NK-92 (cell line): ENCODE data around the gene APBB2.

ENCODE experiments used
- DNase-seq: peaks from one replicate; lab custom pipeline; 2025; ENCODE audit not compliant: unreplicated experiment; lab: John Stamatoyannopoulos, UW

Gene APBB2

DNA sequence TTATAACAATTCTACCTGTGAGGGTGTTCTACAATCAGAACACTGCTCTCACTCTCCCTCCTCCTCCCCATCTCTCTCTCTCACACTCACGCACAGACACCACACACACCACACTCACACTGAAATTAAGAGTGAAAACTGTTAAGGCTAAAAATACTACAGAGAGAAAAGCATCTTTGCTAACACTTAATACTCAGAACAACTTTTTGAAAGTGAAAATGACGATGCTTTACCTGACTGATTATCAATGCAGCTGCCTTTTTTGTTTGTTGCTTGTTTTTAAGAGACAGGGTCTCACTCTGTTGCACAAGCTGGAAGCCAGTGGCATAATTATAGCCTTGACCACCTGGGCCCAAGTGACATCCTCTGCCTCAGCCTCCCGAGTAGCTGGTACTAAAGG is 222.4 kb downstream of the APBB2 start:
- DNase-seq, result no peak

DNA sequence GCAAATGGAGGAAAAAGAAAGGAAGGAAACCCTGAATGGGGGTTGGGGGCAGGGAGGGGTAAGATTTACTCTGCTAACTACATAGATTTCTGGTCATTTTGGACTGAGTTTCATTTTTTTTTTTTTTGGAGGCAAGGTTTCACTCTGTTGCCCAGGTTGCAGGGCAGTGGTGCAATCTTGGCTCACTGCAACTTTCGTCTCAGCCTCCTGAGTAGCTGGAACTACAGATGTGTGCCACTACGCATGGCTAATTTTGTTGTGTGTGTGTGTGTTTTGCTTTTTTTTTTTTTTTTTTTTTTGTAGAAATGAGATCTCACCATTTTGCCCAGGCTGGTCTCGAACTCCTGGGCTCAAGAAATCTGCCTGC is 223.5 kb downstream of the APBB2 start:
- DNase-seq, result no peak

DNA sequence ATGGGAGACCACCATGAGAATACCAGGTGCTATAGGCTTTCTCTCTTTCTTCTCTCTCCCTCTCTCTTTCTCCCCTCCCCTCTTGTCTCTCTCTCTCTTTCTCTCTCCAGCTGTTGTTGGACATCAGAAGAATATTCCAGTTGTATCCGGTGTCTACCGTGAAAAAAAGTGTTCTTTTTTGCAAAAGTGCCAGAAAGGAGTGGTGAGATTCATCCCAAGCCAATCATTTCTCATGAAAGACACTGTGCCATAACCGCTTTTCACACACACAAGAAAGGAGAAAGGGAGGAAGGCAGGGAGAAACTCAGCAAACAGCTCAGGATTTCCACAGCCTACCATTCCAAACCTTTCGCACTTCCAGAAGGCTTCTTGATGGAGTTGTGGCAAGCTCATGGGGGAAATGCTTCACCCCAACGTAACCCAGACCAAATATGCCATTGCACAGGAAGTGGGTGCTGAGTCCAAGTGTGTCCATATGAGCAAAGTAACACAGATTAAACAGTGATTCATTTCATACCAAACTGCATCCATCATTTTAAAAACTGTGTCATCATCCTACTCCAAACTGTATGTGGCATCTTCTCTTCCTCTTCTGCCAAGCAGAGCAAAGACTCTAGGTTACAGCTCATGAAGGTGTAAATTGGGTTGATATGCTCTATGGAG is 224.0 kb downstream of the APBB2 start:
- DNase-seq, result no peak

DNA sequence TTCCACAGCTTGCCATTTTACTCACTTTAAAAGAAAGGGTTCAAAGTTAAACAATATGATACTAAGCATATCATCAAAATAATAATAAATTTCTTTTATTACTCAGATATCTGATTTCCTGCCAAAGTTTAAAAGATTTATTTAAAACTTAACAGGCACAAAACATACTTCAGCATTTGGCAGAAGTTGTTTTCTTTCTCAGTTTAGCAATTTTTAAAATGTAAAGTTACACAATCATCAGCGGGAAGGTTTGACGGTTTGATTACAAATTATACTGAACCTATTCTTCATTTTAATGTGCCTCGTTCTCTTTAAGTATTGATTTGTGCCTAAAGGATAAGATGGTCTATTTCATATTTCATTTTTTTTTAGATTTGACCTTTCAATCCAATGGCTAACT is 227.2 kb downstream of the APBB2 start:
- no peak for DNase-seq

DNA sequence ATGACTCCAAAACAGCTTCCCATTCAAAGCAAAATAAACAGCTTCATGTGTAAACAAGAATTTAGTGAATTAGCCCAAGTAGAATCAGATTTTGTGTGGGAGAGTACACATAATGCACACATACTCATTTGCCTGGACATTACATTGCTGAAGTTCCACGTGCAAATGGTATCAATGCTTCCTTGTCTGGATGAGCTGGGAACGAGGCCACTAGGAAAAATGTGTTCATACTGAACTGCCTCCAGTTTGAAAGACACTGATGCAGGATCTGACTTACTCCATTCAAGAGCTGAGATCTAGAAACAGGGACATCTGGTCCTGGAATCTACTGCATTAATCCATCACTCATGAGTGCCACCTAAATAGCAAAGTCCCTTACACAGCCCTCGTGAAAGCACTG is 228.0 kb downstream of the APBB2 start:
- DNase-seq, result no peak

DNA sequence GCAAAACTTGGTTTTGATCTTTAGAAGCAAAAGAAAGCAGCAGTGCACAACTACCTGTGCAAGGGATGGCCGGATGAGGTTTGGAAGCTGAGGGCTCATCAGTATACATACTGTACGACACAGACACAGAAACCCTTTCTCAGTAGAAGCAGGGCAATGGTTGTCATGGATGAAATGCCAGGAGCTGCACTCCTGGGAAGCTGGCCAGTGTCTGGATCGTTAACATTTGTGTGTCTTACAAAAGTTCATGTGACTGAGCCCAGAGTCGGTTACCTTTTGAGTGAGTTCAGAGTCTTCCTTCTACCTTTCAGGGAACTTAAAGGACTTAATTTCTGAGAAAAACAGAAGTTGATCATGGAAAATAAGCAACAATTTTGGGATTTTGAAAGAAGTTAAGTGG is 230.3 kb downstream of the APBB2 start:
- no peak for DNase-seq

DNA sequence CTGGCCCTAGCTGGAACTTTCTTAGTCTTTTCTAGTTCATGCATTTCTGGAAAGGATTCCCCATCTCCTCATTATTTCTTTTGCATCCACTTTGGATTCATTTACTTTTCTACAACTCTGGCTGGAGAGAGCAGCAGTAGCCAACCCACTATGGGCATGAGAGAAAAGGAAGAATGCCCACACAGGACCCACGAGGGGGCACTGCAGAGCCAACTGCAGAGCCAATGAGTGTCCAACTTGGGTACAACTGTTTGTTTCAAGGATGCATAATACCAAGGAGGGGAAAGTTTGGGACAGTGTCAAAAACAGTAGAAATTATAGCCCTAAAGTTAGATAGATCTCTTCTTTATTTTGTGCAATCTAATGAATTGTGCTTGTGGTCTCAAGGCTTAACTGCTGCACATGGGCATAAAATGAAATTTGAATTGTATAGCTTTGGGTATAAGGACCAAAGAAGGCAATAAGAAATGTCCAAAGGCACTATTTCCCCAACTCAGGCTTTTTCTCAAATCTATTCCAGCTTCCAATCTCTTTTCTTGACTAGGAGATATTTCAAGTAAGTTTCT is 233.9 kb downstream of the APBB2 start:
- no peak for DNase-seq

DNA sequence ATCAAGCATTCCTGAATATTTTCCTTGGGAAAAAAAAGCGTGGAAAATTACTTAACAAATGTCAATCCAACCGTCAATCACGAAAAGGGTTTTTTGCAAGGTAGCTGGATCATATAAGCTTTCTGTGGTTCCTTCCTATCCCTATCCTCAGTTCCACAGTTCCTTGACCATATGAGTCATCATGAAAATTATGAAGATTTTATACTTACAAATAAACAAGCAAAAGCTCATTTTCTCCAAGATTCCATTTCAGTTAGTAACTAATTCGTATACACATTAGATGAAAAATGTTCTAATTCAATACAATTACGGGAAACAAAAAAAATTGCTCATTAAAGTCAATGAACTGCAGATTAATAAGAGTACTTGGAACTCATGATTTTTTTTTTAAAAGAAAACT is 235.8 kb downstream of the APBB2 start:
- no peak for DNase-seq

DNA sequence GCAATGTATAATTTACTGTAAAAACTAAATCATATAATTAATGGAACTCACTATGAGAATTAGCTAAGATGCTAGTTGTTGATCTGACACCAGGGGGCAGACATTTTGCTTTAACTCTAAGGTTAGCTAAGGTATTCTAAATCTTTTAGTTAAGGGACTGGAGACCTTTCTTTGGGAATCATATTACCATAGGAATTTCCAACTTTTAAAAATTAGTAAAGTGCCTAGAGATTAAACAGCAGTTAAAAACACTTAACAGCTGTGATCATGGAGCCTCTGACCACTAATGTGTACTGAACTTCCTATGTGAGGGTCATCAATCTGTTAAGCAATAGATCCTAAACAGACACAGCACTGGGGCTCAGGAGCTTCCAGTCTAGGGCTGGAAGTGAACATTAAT is 238.0 kb downstream of the APBB2 start:
- DNase-seq, result no peak

DNA sequence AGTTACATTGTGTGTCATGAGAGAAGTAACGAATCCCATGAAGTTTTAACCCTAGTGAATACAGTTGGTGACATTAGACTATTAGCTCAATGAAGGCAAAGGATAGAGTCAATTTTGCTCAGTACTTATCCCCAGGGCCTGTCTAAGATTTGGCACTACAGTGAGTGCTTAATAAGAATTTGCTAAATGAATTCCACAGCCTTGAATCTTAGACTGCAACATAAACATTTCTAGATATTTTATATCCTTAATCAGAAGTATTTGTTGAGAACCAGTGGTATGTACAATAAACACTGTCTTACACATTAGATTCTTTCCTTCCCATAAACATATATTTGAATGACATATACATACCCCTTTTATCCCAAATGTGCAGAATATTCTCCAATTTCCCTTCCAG is 241.6 kb downstream of the APBB2 start:
- DNase-seq, result no peak

DNA sequence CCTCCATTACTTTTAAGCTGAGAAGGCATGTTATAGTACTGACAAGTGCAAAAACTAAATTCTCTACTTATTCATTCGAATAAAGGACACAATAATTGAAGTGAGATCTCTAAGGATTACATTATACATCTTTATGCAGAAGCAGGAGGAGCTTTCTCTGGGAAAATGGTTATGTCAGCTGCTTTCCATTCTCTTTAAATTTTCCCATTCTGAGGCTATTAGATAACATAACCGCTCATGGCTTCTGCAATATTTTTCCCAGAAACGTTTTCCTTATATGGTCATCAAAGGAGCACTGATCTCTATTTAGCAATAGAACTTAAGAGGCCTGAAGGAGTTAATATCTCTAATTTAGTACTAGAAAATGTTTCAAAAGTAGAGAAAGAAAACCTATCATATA is 243.0 kb downstream of the APBB2 start:
- DNase-seq, result no peak

DNA sequence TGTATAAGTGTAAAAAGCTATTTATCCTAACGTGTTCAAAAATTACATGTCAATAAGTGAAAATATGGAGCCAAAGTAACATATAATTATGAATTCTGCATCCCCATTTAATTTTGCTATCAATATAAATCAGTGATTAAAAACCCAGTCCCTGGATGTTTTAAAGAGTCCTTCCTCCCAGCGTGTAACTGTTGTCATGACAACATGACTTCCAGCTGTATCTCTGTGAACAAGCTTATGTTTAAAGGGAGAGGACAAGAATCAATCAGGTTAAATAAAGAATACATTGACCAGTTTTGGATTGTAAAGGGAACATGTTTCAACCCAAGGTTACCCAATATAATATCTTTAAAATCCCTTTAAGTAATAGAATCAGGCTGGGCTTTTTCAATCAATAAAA is 244.8 kb downstream of the APBB2 start:
- DNase-seq, result no peak

DNA sequence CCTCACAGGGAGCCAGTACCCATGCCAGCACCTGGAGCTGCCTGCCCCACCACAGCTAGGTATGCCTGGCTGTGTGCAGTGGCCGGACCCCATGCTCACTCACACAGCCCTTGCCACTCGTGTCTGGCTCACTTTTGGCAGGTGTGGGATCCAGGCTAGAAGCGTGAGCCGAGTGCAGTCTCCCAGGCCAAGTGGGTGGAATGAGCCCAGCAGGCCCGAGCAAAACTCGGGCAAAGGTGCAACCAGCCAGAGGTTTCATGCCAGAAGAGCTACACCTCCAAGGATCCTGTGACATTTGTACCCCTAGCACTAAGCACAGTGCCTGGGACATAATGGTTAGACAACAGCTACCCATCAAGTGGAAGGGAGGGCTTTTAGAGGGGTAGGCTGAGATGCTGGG is 246.8 kb downstream of the APBB2 start:
- DNase-seq, result no peak

DNA sequence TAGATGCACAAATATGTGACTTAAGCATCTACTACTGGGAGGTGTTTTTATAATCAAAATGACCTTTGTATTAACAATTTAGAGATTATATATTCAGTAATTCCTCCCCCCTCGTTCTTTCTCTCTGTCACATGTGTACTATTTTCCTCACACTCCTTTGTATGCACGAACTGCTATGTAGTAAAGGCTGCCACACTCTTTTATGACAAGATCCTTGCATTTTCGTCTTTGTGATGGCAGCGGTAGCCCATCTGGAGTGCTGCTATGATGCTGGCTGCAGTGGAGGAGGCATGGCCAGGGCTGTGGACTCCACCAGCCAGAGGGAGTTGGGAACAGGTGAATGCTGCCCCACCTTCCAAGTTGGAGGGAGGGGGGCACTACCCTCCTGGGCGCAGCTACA is 248.3 kb downstream of the APBB2 start:
- no peak for DNase-seq

DNA sequence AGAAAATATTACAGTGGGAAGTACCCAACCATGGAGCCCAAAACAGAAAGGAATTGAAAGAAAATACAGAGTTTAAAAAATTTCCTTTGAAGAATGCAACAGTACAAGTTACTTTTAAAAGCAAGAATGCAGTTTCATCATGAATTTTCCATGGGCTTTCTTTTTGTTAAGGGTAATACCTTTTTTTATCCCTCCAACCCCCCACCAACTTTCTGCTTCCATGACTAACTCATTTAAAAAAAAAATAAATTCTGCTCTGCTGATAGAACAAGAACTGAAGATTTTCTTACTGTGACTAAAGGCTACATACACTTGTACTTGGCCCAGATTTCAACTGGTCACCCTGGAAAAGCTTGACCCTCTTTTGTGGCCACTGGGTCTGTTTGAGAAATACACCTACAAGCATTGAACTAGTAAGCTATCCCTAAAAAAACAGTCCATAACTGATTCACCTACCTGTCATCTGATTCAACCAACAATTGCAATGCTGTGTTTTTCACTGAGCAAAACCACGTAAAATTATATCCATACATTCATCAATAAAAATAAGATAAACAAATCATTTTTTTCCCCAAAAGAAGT is 250.4 kb downstream of the APBB2 start:
- no peak for DNase-seq

DNA sequence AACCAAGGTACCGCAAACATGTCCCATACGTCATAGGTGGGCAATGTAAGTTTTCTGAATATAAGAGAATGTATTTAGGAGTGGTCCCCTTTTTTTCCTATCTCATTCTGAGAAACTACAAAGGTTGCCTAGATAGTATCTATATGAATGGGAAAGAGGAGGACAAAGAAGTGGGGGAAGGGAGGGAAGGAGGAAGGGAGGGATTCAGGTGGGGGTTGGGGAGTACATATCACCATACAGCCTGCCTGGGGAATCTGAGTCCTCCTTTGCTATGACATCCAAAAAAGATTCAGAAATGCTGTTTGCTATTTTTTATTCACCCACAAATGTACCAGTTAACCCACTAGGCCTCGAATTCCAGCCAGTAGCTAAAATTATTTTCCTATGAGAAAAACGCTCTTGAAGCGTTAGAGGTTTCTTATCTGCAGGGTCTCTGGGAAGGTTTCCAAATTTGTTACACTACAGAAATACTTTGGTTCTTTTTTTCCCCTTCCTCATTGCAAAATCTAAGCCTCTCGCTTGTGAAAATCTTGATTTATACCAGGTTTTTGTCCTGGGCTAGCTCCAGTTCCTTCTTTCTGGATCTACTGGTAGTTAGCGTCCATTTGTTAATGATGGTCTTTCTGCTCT is 251.7 kb downstream of the APBB2 start:
- no peak for DNase-seq

DNA sequence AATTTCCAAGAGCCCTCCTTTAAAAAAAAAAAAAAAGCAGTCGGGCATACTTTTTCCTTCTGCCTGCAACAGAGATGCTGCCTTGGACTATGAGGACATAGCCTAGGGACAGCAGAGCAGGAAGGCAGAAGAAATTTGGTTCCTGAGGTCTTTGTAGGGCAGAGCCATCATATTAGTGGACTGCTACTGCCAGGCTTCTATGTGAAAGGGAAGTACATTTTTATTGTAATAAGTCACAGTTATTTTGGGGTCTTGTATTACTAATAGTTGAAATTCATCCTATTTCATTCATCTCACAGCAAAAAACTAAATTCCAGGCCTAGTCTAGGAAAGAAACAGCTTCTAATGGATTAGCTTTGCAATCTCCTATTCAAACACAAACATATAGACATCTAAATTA is 253.4 kb downstream of the APBB2 start:
- no peak for DNase-seq

DNA sequence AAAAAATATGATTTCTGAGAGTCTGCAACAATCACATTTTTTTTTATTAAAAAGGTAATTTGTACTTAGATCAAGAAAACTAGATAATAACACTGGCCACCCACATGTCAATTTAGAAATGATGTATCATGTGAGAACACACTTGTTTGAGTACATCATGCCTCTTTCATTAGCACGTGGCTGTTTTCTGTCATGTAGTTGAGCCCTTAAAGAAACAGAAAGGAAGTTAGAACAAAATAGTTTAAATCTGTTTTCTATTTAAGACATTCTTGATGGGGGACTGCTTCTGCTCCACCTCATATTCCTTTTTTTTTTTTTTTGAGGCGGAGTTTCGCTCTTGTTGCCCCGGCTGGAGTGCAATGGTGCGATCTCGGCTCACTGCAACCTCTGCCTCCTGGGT is 257.1 kb downstream of the APBB2 start:
- no peak for DNase-seq

DNA sequence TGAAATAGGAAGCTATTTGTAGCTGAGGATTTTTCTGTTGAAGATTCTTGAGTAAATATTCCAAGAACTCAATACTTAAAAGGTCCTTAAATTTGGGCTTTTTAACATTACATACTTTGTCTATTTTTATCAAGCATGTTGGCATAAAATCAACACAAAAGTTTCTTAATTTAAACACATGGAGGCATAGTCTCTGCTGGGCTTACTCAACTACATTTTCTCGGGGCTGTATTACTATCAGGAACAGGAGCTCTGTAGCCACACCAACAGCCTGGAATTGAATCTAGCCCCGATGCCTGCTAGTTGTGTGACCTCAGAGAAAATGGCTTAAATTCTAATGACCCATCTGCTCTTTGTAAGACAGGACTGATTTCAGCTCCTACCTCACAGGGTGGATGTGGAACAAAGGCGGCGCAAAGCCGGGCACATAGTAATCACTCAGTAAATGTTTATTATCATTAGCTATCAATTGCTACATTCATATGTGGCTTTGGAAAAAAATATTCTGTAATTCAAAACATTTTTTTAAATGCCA is 257.6 kb downstream of the APBB2 start:
- no peak for DNase-seq

DNA sequence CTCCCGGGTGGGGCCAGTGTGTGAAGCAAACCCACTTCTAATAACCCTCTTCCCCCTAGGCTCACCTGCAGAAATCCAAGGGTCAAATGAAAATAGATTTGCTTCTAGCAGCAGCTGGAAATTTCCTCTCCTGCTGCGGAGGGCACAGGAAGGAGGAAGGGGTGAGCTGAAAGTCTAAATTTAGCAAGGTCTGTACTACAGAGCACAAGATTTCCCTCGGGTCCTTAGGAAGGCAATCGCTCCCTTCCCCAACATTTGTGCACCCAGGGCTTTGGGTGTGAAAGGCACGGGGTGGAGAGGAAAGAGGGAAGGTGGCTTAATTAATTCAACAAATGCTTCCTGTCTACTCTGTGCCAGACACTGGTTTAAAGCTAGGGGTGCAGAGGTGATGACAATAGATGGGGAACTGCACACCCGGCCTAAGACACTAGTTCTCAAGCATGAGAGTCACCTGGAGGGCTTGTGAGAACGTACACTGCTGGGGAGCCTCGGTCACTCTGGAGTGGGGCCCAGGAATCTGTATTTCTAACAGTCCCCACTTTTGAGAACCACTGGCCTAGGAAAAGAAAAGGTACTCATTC is 260.2 kb downstream of the APBB2 start:
- no peak for DNase-seq

DNA sequence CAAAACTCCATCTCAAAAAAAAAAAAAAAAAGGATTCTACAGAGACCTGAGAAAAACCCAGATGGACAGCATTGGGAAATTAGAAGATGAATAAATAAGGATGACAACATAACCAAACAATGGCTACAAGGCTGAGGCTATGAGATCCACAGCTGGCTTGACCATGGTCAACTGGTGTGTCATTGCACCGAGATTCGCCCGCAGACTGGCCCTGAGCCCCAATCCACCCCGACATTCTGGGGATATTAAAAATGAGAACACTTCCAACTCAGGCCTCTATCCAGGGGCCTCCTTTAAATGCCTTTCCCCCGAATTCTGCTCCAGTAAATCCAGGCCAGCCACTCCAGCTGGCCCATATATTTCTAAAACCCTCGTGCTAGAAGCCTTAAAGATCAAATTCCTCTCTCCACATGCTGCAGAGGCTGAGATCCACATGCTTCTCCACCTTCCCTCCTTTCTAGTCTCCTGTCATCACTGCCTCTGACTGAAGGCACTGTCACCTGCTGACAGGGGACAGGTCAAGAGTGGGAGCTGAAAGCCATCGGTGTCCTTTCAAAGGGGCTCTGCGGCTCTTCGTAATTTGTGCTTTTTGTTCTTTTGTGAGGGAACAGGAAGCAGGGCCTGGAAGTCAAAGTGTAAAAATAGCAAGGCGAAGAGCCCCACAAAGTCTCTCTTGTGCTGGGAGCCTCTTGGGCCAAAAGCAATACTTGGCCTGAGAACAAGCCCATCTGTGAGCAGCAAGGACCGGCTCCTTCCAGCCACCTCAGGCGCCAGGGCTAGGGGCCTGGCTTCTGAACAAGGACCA is 260.9 kb downstream of the APBB2 start:
- DNase-seq, result no peak
